ENCODE measurements around the gene SLCO4A1.
"Not testable (repeated sequence)": the region's sequence is repeated elsewhere in the genome, so short reads cannot be mapped to it uniquely, and the experiment has no call there.

Gene SLCO4A1

DNA sequence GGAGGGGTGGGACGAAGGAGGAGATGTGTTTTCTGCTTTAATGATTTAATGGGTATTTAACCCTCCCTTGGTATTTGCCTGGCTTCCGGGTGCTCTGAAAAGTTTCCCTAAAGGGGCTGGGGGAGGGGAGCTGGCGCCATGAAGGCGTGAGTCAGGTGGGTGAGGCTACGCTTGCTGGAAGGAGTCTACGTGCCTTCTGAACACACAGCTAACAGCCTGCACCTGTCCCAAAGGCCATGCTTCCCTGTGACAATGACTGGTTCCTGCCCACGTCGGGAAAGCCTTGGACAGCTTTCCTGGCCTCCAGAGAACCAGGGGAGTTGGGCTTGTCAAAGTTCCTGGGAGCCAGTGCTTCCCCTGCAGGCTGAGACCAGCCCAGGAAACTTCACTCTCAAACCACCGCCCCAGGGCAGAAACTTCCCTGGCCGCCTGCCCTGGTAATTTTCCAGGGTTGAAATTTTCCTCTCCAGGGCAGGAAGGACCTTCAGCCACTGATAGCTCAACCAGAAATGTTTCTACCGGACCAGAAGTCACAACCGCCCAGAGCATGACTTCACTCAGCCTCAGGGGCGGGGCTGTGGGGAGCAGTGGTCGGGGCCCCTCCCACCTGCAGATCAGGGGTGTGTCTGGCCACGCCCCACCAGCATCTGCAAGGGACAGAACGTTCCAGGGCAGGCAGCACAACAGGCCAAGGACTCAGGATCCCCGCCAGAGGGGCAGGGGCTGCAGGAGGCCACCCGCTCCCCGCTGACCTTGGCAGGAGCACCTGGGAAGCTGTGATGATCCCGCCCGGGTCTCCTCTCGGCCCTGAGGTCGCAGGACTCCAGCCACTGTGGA, 18.6 kb upstream of the SLCO4A1 start:
- peak; percentile 63 for DNase-seq (ENCODE audit: low read depth)

- no peak for DNase-seq (ENCODE audit: low read depth)
These were observed 18.0 kb upstream of the SLCO4A1 start for GRCh38 chr20:62624325-62624690.

DNA sequence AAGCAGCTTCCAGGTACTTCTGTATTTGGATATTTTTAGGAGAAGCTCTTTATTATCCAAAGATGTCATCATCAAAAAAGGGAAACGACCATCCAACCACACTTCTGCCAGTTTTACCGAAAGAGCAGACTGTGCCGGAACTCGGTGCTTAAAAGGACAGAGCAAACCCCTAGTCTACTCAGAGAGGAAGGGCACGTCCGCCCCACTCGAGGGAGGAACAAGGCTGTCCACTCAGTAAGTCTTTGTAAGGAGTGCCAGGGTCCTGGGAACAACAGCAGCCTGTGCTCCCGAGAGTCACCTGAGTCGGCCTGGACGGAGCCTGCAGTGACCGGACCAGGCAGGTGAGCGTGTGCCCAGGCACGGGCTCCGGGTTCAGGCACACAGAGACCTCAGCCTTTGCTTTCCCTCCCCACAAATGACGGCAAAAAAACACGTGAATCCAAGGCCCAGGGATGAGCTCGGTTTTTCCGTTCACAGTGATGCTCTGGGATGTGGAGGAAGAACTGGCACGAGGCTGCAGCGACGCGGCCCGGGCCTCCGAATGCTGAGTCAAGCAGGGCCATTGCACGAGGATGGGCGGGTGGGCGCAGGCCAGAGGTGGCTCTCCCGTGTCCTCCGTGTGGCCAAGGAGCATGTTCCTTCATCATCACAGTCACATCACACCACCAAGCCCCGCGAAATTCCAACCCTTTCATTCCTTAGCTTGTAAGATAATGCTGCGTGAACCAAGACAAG, 17.4 kb upstream of the SLCO4A1 start:
- no peak for DNase-seq (ENCODE audit: low read depth)

GRCh38 chr20:62625516-62625915, 16.8 kb upstream of the SLCO4A1 start:
- no peak for DNase-seq (ENCODE audit: low read depth)

DNA sequence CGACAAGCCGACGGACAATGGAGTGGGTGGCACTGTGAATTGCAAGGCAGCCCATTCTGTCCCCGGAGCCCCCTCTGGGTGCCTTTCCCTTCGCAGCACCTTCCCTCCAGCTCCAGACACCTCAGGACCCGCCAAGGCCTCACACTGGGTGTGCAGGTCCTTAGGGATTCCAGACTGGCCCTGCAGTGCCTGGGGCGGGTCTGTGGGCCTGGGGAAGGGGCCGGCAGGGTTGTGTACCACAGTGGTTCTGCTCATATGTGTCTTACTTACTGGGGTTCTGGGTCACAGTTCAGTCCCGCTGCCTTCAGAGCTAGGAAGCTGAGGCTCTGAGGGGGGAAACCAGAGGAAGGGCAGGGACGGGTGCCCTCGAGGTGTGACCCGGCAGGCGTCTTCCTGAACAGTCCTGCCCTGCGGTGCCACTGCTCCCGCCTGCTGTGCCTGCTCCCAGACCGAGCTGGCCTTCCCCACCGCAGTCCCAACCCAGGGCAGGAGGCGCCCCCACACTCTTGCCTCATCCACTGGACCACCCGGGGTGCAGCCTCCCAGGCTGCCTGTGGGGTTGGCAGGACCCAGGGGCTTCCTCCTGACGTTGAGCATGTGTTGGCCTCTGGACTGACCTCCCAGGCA, 16.3 kb upstream of the SLCO4A1 start:
- no peak for DNase-seq (ENCODE audit: low read depth)

DNA sequence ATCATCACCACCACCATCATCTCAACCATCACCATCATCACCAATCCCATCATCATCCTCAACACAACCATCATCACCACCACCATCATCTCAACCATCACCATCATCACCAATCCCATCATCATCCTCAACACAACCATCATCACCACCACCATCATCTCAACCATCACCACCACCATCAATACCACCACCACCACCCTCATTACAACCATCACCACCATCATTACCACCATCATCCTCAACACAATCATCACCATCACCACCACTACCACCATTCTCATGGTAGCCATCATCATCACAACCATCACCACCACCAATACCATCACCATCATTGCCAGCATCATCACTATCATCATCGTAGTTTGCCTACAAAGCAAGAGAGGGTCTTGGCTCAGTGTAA, 14.9 kb upstream of the SLCO4A1 start:
- DNase-seq (ENCODE audit: low read depth) = not testable (repeated sequence)

GRCh38 chr20:62627901-62628612, 14.2 kb upstream of the SLCO4A1 start:
- DNase-seq (ENCODE audit: low read depth) = no peak

- DNase-seq (ENCODE audit: low read depth) = no peak
These were observed 13.6 kb upstream of the SLCO4A1 start for GRCh38 chr20:62628691-62629090.

GRCh38 chr20:62629864-62630470, 12.3 kb upstream of the SLCO4A1 start:
- no peak for DNase-seq (ENCODE audit: low read depth)

- no peak for DNase-seq (ENCODE audit: low read depth)
These were observed 10.7 kb upstream of the SLCO4A1 start for GRCh38 chr20:62631336-62632308.

- no peak for DNase-seq (ENCODE audit: low read depth)
These were observed 9.7 kb upstream of the SLCO4A1 start for GRCh38 chr20:62632575-62633090.

DNA sequence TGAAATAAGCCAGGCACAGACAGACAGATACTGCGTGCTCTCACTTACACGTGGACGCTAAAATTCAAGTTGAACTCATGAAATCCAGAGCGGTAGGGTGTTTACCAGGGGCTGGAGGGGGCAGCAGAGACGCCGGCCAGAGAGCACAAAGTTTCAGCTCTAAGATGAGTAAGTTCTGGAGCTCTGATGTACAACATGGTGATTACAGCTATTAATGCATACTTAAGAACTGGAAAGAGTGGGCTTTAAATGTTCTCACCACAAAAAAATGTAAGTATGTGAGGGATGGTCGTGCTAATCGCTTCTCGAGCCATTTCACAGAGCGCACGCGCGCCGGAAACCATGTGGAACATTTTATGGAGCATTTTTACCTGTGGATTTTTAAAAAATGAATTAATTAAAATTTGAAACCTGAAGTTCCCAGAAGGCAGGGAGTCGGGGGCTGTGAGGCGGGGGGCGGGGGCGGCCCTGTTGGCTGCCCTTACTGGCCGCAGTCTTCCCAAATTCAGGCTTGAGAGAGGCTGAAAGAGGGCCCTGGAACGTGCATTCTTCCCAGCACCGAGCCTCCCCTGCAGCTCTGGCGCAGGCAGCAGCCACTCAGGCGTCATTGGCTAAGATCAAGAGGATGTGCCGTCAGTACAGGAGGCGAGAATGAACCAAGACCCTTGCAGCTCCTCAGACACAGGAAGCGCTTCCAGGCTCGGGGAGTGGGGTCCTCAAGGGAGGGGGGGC, 8.5 kb upstream of the SLCO4A1 start:
- DNase-seq (ENCODE audit: low read depth) = no peak

- DNase-seq (ENCODE audit: low read depth) = no peak
These were observed 7.9 kb upstream of the SLCO4A1 start for GRCh38 chr20:62634330-62634967.

DNA sequence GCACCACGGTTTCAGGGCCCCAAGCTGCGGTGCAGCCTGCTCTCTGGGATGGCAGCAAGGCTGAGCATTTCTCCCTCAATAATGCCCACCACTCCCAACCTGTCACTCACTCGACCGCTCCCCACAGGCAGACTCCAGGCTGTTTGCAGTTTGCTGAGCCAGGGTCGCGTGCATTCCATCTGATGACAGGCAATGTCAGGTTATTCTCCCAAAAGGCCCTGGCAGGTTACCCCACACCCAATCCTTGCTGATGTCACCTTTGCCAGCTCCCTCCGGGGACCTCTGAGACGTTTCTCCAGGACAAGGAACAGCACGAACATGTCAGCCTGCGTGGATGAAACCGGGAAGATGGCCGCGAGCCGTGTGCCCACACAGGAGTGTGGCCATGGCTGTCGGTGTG, 7.1 kb upstream of the SLCO4A1 start:
- no peak for DNase-seq (ENCODE audit: low read depth)

DNA sequence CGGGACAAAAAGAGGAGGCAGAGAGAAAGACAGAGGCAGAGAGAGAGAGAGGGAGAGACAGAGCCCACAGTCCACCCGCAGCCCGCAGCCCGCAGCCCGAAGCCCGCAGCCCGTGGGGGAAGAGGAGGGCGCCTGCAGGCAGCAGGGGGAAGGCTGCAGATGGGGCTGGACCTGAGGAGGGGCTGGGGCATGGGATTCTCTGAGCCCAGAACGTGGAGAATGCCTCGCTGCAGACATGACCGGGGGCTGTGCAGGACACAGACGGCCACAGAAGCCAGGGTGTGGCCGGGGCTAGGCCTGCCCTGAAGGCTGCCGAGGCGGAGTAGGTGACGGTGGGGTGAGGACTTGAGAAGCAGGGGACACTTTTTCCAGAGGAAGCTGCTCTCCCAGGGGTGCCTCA, 6.5 kb upstream of the SLCO4A1 start:
- no peak for DNase-seq (ENCODE audit: low read depth)

DNA sequence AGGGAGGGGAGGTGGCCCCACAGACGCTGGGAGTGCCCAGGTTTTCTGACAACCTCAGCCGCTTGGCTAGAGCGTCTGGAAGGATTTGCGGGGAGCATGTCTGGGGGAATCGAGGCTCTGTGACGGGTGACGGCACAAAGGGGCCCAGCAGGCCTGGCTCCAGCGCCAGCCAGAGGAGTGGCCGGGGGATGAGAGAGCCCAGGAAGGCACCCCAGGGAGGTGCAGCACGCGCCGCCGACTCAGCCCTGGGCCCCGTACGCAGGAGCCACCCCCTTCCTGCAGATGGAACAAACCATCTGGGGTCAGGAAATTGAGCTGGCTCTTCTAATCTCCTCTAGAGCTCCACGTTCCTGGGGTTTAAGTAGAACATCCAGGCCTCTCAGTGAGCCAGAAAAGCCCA, 5.9 kb upstream of the SLCO4A1 start:
- no peak for DNase-seq (ENCODE audit: low read depth)

DNA sequence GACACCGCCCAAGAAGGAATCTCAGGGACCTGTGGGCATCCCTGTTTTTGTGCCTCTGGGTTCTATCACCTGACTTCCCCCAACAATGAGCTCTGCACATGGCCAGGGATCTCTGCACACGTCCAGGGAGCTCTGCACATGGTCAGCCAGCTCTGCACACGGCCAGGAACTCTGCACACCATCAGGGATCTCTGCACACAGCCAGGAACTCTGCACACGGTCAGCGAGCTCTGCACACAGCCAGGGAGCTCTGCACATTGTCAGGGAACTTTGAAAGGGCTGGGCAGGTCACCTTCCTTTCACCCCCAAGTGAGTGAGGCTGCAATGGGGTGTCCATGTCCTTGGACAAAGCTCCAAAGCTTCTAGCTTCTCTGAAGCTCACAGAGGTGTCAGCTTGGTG, 5.2 kb upstream of the SLCO4A1 start:
- DNase-seq (ENCODE audit: low read depth) = no peak

- no peak for DNase-seq (ENCODE audit: low read depth)
These were observed 4.7 kb upstream of the SLCO4A1 start for GRCh38 chr20:62637521-62638054.

- DNase-seq (ENCODE audit: low read depth) = no peak
These were observed 4.2 kb upstream of the SLCO4A1 start for GRCh38 chr20:62638055-62638570.
